ENCODE measurements around the gene EN1.

- TF ChIP-seq CTCF (IDR thresholded peaks at IDR 0.05) (no peak), EP300 (IDR thresholded peaks at IDR 0.05) (no peak)
These were observed 31.2 kb upstream of the EN1 start for GRCh38 chr2:118878531-118879149.

Measured in gastroesophageal sphincter (tissue), 3 donors.